A549 (cell line): Measurements from ENCODE around the gene EED. TPM values are rescaled to one million over a fixed set of nuclear protein-coding genes. Genes with fewer than 3 reads are reported as not detected.

Experiments
- ATAC-seq, 2 experiments: fragments of 200-7000 bp in 1 of 2; fragments of >200 bp in 1 of 2; cut with Nextera tagmentation in 1 of 2; cut with Tn5 transposase in 1 of 2; 3 replicates each; pipeline versions ENCODE4 v1.8.0 to v1.9.1; 2018 to 2020; ENCODE audit warnings: mild to moderate bottlenecking in 1 of 2, moderate library complexity in 1 of 2
- CTCF ChIA-PET: fragments of 300-600 bp; sonication (Branson Sonifier 250); formaldehyde crosslinking; extraction: SDS; loops from one replicate; lab custom pipeline; 2021; ENCODE audit warnings: antibody characterized with exemption, inconsistent platforms; lab: Yijun Ruan, JAX
- POLR2A ChIA-PET: fragments of 350-600 bp; formaldehyde crosslinking; extraction: SDS; loops from one replicate; lab custom pipeline; 2021; ENCODE audit warnings: antibody characterized with exemption, inconsistent platforms; lab: Yijun Ruan, JAX
- DNase-seq, 2 experiments: peaks; one replicate each; pipeline versions ENCODE4 v3.0.0 to v3.0.0-alpha.2; 2011 to 2016; ENCODE audit warnings: low read depth in 1 of 2, low spot score in 1 of 2
- FAIRE-seq: peaks from 2 replicates; lab custom pipeline; 2011; peaks lifted over from hg19 to GRCh38; lab: Jason Lieb, UNC
- H3K27ac ChIP-seq, 2 experiments: fragments of >200 bp; sonication (Bioruptor Twin); formaldehyde crosslinking; 3 replicates each; pipeline ENCODE4 v1.5.1; 2016 to 2017
- H3K4me1 ChIP-seq: fragments of >200 bp; sonication (Bioruptor Twin); formaldehyde crosslinking; 3 replicates; pipeline ENCODE4 v1.6.1; 2016
- H3K4me2 ChIP-seq: fragments of >200 bp; sonication (Bioruptor Twin); formaldehyde crosslinking; 3 replicates; pipeline ENCODE4 v1.6.1; 2016
- H3K4me3 ChIP-seq: fragments of >200 bp; sonication (Bioruptor Twin); formaldehyde crosslinking; 3 replicates; pipeline ENCODE4 v1.5.1; 2016
- H3K9me3 ChIP-seq: fragments of >200 bp; sonication (Bioruptor Twin); formaldehyde crosslinking; 3 replicates; pipeline ENCODE4 v1.6.1; 2016
- BHLHE40 ChIP-seq: IDR thresholded peaks from 2 replicates; pipeline ENCODE4 v1.6.1; 2012; ENCODE audit warnings: low read depth, low read length, inconsistent platforms
- CTCF ChIP-seq: fragments of >200 bp; sonication (Bioruptor Twin); formaldehyde crosslinking; IDR thresholded peaks from 3 replicates; pipeline ENCODE4 v1.5.1; 2016
- E2F6 ChIP-seq: IDR thresholded peaks from 2 replicates; pipeline ENCODE4 v1.6.1; 2012; ENCODE audit warnings: low read depth, borderline replicate concordance
- EHMT2 ChIP-seq: fragments of 200-600 bp; sonication (generic); IDR thresholded peaks from 2 replicates; pipeline ENCODE4 v1.6.1; 2016; ENCODE audit warnings: antibody characterized with exemption, low read depth, mild to moderate bottlenecking, moderate library complexity
- ELK1 ChIP-seq: fragments of 150-350 bp; IDR thresholded peaks from 2 replicates; pipeline ENCODE4 v1.6.1; 2014; ENCODE audit warnings: low read depth, mild to moderate bottlenecking, low read length
- EP300 ChIP-seq, 2 experiments: fragments of >200 bp; sonication (Bioruptor Twin); formaldehyde crosslinking; IDR thresholded peaks; 2 replicates in 1 of 2; 3 replicates in 1 of 2; pipeline ENCODE4 v1.6.1; 2016 to 2017
- GATA3 ChIP-seq: IDR thresholded peaks from 2 replicates; pipeline ENCODE4 v1.6.1; 2012; ENCODE audit warnings: borderline replicate concordance
- HOXA7 ChIP-seq: fragments of 250-450 bp; sonication (Bioruptor Pico); IDR thresholded peaks from 2 replicates; pipeline ENCODE4 v1.5.0; 2020; ENCODE audit warnings: mild to moderate bottlenecking, moderate library complexity
- JUN ChIP-seq, 2 experiments: fragments of >200 bp; sonication (Bioruptor Twin); formaldehyde crosslinking; IDR thresholded peaks; 2 replicates in 1 of 2; 3 replicates in 1 of 2; pipeline ENCODE4 v1.6.1; 2016 to 2017
- JUNB ChIP-seq: fragments of >200 bp; sonication (Bioruptor Twin); formaldehyde crosslinking; IDR thresholded peaks from 2 replicates; pipeline ENCODE4 v1.6.1; 2016
- MAX ChIP-seq: IDR thresholded peaks from 2 replicates; pipeline ENCODE4 v1.6.1; 2012
- MAZ ChIP-seq: fragments of 150-350 bp; IDR thresholded peaks from 2 replicates; pipeline ENCODE4 v1.6.1; 2014; ENCODE audit warnings: antibody characterized with exemption, low read depth, low read length, borderline replicate concordance
- MYC ChIP-seq: IDR thresholded peaks from 2 replicates; pipeline ENCODE4 v1.6.1; 2012; ENCODE audit warnings: mild to moderate bottlenecking, inconsistent platforms, low read length, improper control_type of control experiment, borderline replicate concordance
- NR3C1 ChIP-seq: fragments of >200 bp; sonication (Bioruptor Twin); formaldehyde crosslinking; IDR thresholded peaks from 3 replicates; pipeline ENCODE4 v1.6.1; 2017
- PHF8 ChIP-seq: fragments of 200-600 bp; sonication (generic); IDR thresholded peaks from 2 replicates; pipeline ENCODE4 v1.6.1; 2016; ENCODE audit warnings: low read depth, mild to moderate bottlenecking, antibody characterized with exemption, moderate library complexity, borderline replicate concordance
- POLR2A ChIP-seq: IDR thresholded peaks from 2 replicates; pipeline ENCODE4 v1.6.1; 2012; ENCODE audit warnings: mild to moderate bottlenecking, low read length
- RAD21 ChIP-seq, 2 experiments: fragments of >200 bp in 1 of 2; sonication (Bioruptor Twin) in 1 of 2; formaldehyde crosslinking in 1 of 2; IDR thresholded peaks in 1 of 2; conservative IDR thresholded peaks in 1 of 2; 2 replicates in 1 of 2; 3 replicates in 1 of 2; pipeline ENCODE4 v1.6.1; 2012 to 2018; ENCODE audit warnings: inconsistent platforms in 1 of 2
- RFX5 ChIP-seq: fragments of 450-650 bp; IDR thresholded peaks from 2 replicates; pipeline ENCODE4 v1.7.1; 2014; ENCODE audit warnings: antibody characterized with exemption, mild to moderate bottlenecking, moderate library complexity
- RNF2 ChIP-seq: fragments of 200-600 bp; sonication (generic); IDR thresholded peaks from 2 replicates; pipeline ENCODE4 v1.6.1; 2016; ENCODE audit warnings: low read depth, mild to moderate bottlenecking, antibody characterized with exemption, moderate library complexity, borderline replicate concordance
- TP53 ChIP-seq: fragments of 250-450 bp; sonication (Bioruptor Pico); IDR thresholded peaks from 2 replicates; pipeline ENCODE4 v1.5.0; 2021; ENCODE audit warnings: mild to moderate bottlenecking, moderate library complexity
- ZNF302 ChIP-seq: fragments of 250-450 bp; sonication (Bioruptor Pico); IDR thresholded peaks from 2 replicates; pipeline ENCODE4 v1.9.0; 2021; ENCODE audit warnings: inconsistent platforms, mild to moderate bottlenecking, moderate library complexity
- WGBS: methylation state at CpG from one replicate; pipeline ENCODE4 v1.1.6; 2017; ENCODE audit errors: missing lambda C conversion rate; 5-methylcytosine and 5-hydroxymethylcytosine counted together
- polyA minus RNA-seq: library from RNA; depleted of rRNA, polyadenylated mRNA; stranded (reverse); fragments of >200 nt; gene quantifications from 2 replicates; pipeline ENCODE4 v1.2.3, GENCODE V29; 2011; rRNA and poly(A)+ RNA removed
- polyA plus RNA-seq, 4 experiments: library from polyadenylated mRNA; depleted of rRNA in 3 of 4; stranded (reverse); fragments of >200 nt; fragmentation: RNase III in 1 of 4; extraction: RNeasy Plus Mini Kit Qiagen cat#74134 plus additional on column Dnase treatment in 1 of 4; gene quantifications; 2 replicates in 3 of 4; 3 replicates in 1 of 4; pipeline ENCODE4 v1.2.3, GENCODE V29; 2011 to 2017
- TF ChIP-seq, protein P1 (sequence below): fragments of >200 bp; sonication (Bioruptor Twin); formaldehyde crosslinking; IDR thresholded peaks from 3 replicates; pipeline ENCODE4 v1.6.1; 2016
- TF ChIP-seq, protein P2 (sequence below): IDR thresholded peaks from 2 replicates; pipeline ENCODE4 v1.6.1; 2012

The EED gene
- 31.1 and 33.0 TPM in 2 replicates for polyA plus RNA-seq (2011; rRNA removed)
- polyA plus RNA-seq (2012; cell fraction: cytosol; rRNA removed) = 11.2 and 12.9 TPM in 2 replicates
- polyA plus RNA-seq (2012; cell fraction: nucleus; rRNA removed) = 9.3 and 17.5 TPM in 2 replicates
- polyA plus RNA-seq (2017; fragmentation: RNase III; extraction: RNeasy Plus Mini Kit Qiagen cat#74134 plus additional on column Dnase treatment) = 43.6 to 48.9 TPM (median 47.0 TPM) in 3 replicates
- polyA minus RNA-seq = 12.2 and 17.2 TPM in 2 replicates

GRCh38 chr11:86244522-86245368 is at the start of gene EED:
EED (plus strand) TSS chr11:86244753; CDS start chr11:86245230, 477 bp downstream.
- under 1% methylated on average over 37 of the region's 64 CpGs for WGBS
- CTCF ChIA-PET = interaction anchor here (0.5 to 1.4 kb wide), 3 partner anchors 14 to 252 kb away, joined by 3 to 4 read pairs (median 4); no protein-coding TSS in a partner anchor
- DNase-seq = peak; percentile 87 to 97
- no peak for FAIRE-seq
- peak within 1 kb of the TSS; percentile 76 for H3K4me3 ChIP-seq
- TF ChIP-seq, protein P1, sequence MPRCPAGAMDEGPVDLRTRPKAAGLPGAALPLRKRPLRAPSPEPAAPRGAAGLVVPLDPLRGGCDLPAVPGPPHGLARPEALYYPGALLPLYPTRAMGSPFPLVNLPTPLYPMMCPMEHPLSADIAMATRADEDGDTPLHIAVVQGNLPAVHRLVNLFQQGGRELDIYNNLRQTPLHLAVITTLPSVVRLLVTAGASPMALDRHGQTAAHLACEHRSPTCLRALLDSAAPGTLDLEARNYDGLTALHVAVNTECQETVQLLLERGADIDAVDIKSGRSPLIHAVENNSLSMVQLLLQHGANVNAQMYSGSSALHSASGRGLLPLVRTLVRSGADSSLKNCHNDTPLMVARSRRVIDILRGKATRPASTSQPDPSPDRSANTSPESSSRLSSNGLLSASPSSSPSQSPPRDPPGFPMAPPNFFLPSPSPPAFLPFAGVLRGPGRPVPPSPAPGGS = peak; percentile 91; the same call in 2 of the 3 replicates
- TF ChIP-seq BHLHE40 (peak; percentile 93), RFX5 (0 out of 2 replicates have a peak, but pooled peaks have one; percentile 24), E2F6 (peak; percentile 64), GATA3 (peak; percentile 87), MYC (peak; percentile 36), HOXA7 (CRISPR knock-in tag) (0 out of 2 replicates have a peak, but pooled peaks have one; percentile 24), JUN (IDR thresholded peaks at IDR 0.05) (peak; percentile 80 to 95), POLR2A (peak; percentile 88), TP53 (CRISPR knock-in tag) (peak; percentile 84), EHMT2 (no peak), MAX (peak; percentile 57), PHF8 (peak; percentile 94; the same call in 1 of the 2 replicates), NR3C1 (no peak), EP300 (IDR thresholded peaks at IDR 0.05) (no peak)
- TF ChIP-seq, protein P2, sequence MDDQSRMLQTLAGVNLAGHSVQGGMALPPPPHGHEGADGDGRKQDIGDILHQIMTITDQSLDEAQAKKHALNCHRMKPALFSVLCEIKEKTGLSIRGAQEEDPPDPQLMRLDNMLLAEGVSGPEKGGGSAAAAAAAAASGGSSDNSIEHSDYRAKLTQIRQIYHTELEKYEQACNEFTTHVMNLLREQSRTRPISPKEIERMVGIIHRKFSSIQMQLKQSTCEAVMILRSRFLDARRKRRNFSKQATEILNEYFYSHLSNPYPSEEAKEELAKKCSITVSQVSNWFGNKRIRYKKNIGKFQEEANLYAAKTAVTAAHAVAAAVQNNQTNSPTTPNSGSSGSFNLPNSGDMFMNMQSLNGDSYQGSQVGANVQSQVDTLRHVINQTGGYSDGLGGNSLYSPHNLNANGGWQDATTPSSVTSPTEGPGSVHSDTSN = peak; percentile 29; the same call in 1 of the 2 replicates
- TF ChIP-seq, all 56 proteins: peak for 13
- H3K4me1 ChIP-seq = peaks cover 39% of the 10 kb centered on the region
- peak within 1 kb of the TSS; percentile 80 for H3K4me2 ChIP-seq
- POLR2A ChIA-PET = interaction anchor here (0.6 to 2.1 kb wide), 17 partner anchors 9 to 1030 kb away, joined by 3 to 8 read pairs (median 3); partner anchors contain the start of genes CCDC83, HIKESHI, PICALM and TMEM126A
- H3K27ac ChIP-seq = peak within 1 kb of the TSS; percentile 96 to 98
- ATAC-seq = peak; percentile 93
- H3K9me3 ChIP-seq = no peaks in the 10 kb centered on the region

- WGBS = 84% methylated on average over 18 of the region's 18 CpGs
- no peaks in the 10 kb centered on the region for H3K9me3 ChIP-seq
- no peak for DNase-seq
- H3K4me1 ChIP-seq = peaks cover 15% of the 10 kb centered on the region; the same call in 2 of the 3 replicates
- FAIRE-seq = no peak
- no peak for ATAC-seq
- no peak overlapping the region for H3K4me3 ChIP-seq
- TF ChIP-seq CTCF = no peak
- TF ChIP-seq JUNB = no peak
- TF ChIP-seq MAZ = no peak
- TF ChIP-seq RNF2 = no peak
- TF ChIP-seq EHMT2 = no peak
- no peak for TF ChIP-seq ELK1
- TF ChIP-seq ZNF302 (CRISPR knock-in tag) = no peak
- TF ChIP-seq RAD21 (conservative IDR thresholded peaks at IDR 0.05 in 1 of 2, IDR thresholded peaks at IDR 0.05 in 1 of 2) = no peak
- TF ChIP-seq HOXA7 (CRISPR knock-in tag) = no peak
- no peak overlapping the region for H3K4me2 ChIP-seq
- POLR2A ChIA-PET = no interaction called here
- CTCF ChIA-PET = interaction anchor here (0.5 to 6.4 kb wide), 17 partner anchors 10 to 340 kb away, joined by 3 to 79 read pairs (median 8); partner anchors contain the start of genes CCDC83 and PICALM
- no peak overlapping the region for H3K27ac ChIP-seq
Observed at GRCh38 chr11:86194998-86195397, 49.6 kb upstream of the EED start.
